ENCODE results near the gene ITPK1. TPM values are rescaled to one million over a fixed set of nuclear protein-coding genes. Genes with fewer than 3 reads are reported as not detected.

The ITPK1 gene
- total RNA-seq, 1 donor from 2014 or later, result 30.5 TPM

GRCh38 chr14:93017898-93018297 lies 97.8 kb downstream of the ITPK1 start:
- Mint-ChIP-seq H3K27me3 (ENCODE audit: low read depth) (no peaks in the 10 kb centered on the region), H3K36me3 (no peaks in the 10 kb centered on the region), H3K9me3 (no peaks in the 10 kb centered on the region), H3K27ac (peak overlapping the region; percentile 22), H3K4me3 (no peak overlapping the region), H3K4me1 (peaks cover 26% of the 10 kb centered on the region)
- DNase-seq (ENCODE audit: low spot score in 2 of 2, unreplicated experiment in 2 of 2), result no peak
- no peak for TF ChIP-seq CTCF (IDR thresholded peaks at IDR 0.05; ENCODE audit: unreplicated experiment)

GRCh38 chr14:93017301-93017797 lies 98.4 kb downstream of the ITPK1 start:
- TF ChIP-seq CTCF (IDR thresholded peaks at IDR 0.05; ENCODE audit: unreplicated experiment), result no peak
- Mint-ChIP-seq H3K4me1 (peaks cover 28% of the 10 kb centered on the region), H3K9me3 (no peaks in the 10 kb centered on the region), H3K27ac (no peak overlapping the region), H3K4me3 (no peak overlapping the region), H3K27me3 (ENCODE audit: low read depth) (no peaks in the 10 kb centered on the region), H3K36me3 (no peaks in the 10 kb centered on the region)
- no peak for DNase-seq (ENCODE audit: low spot score in 2 of 2, unreplicated experiment in 2 of 2)

GRCh38 chr14:93016275-93016845 lies 99.4 kb downstream of the ITPK1 start:
- Mint-ChIP-seq H3K4me1 (peaks cover 34% of the 10 kb centered on the region), H3K4me3 (no peak overlapping the region), H3K27ac (no peak overlapping the region), H3K9me3 (no peaks in the 10 kb centered on the region), H3K36me3 (no peaks in the 10 kb centered on the region), H3K27me3 (ENCODE audit: low read depth) (no peaks in the 10 kb centered on the region)
- no peak for TF ChIP-seq CTCF (IDR thresholded peaks at IDR 0.05; ENCODE audit: unreplicated experiment)
- DNase-seq (ENCODE audit: low spot score in 2 of 2, unreplicated experiment in 2 of 2), result no peak

- no peak for TF ChIP-seq CTCF (IDR thresholded peaks at IDR 0.05; ENCODE audit: unreplicated experiment)
- no peak for DNase-seq (ENCODE audit: low spot score in 2 of 2, unreplicated experiment in 2 of 2)
- no peak overlapping the region for H3K27ac Mint-ChIP-seq
- H3K4me1 Mint-ChIP-seq, result peaks cover 34% of the 10 kb centered on the region
- H3K27me3 Mint-ChIP-seq (ENCODE audit: low read depth), result no peaks in the 10 kb centered on the region
- no peaks in the 10 kb centered on the region for H3K36me3 Mint-ChIP-seq
- H3K4me3 Mint-ChIP-seq, result no peak overlapping the region
- no peaks in the 10 kb centered on the region for H3K9me3 Mint-ChIP-seq
Measured at GRCh38 chr14:93015505-93015904, 100.2 kb downstream of the ITPK1 start.

- no peak for TF ChIP-seq CTCF (IDR thresholded peaks at IDR 0.05; ENCODE audit: unreplicated experiment)
- no peak overlapping the region for H3K4me3 Mint-ChIP-seq
- H3K9me3 Mint-ChIP-seq, result no peaks in the 10 kb centered on the region
- no peak for DNase-seq (ENCODE audit: low spot score in 2 of 2, unreplicated experiment in 2 of 2)
- H3K27me3 Mint-ChIP-seq (ENCODE audit: low read depth), result no peaks in the 10 kb centered on the region
- H3K27ac Mint-ChIP-seq, result no peak overlapping the region
- H3K4me1 Mint-ChIP-seq, result peaks cover 36% of the 10 kb centered on the region
- H3K36me3 Mint-ChIP-seq, result no peaks in the 10 kb centered on the region
Measured at GRCh38 chr14:93015064-93015463, 100.7 kb downstream of the ITPK1 start.

Measured in mesothelial cell of epicardium (in vitro differentiated cells).